ENCODE measurements around the gene PTPRN2. TPM values are rescaled to one million over a fixed set of nuclear protein-coding genes. Genes with fewer than 3 reads are reported as not detected.

PTPRN2 gene
- total RNA-seq, 1 experiment from 2014 or later, result 1.7 TPM

GRCh38 chr7:157690833-157691585 is 896.6 kb downstream of the PTPRN2 start:
- Histone ChIP-seq H2AFZ (ENCODE audit: low read length) (no peak overlapping the region), H3K36me3 (ENCODE audit: insufficient read depth, low read length) (no peaks in the 10 kb centered on the region), H3K9ac (ENCODE audit: low read length) (no peak overlapping the region), H3K79me2 (ENCODE audit: low read length) (no peaks in the 10 kb centered on the region), H3K4me1 (ENCODE audit: low read length) (no peaks in the 10 kb centered on the region), H4K20me1 (ENCODE audit: insufficient read depth, low read depth, low read length) (no peaks in the 10 kb centered on the region), H3K4me3 (ENCODE audit: low read length) (no peak overlapping the region), H3K9me3 (ENCODE audit: low read length) (peaks cover 3% of the 10 kb centered on the region), H3K27me3 (ENCODE audit: low read length) (no peaks in the 10 kb centered on the region), H3K9me2 (replicated peaks; ENCODE audit: insufficient read depth, low read length) (no peaks in the 10 kb centered on the region), H3K4me2 (ENCODE audit: low read depth, low read length, poor library complexity, severe bottlenecking) (no peak overlapping the region), H3K27ac (ENCODE audit: low read length) (no peak overlapping the region)
- no peak for DNase-seq

- no peak for DNase-seq
- Histone ChIP-seq H4K20me1 (ENCODE audit: insufficient read depth, low read depth, low read length) (no peaks in the 10 kb centered on the region), H3K27ac (ENCODE audit: low read length) (no peak overlapping the region), H3K4me3 (ENCODE audit: low read length) (no peak overlapping the region), H3K79me2 (ENCODE audit: low read length) (no peaks in the 10 kb centered on the region), H3K9me3 (ENCODE audit: low read length) (peaks cover 3% of the 10 kb centered on the region), H3K27me3 (ENCODE audit: low read length) (no peaks in the 10 kb centered on the region), H3K36me3 (ENCODE audit: insufficient read depth, low read length) (no peaks in the 10 kb centered on the region), H3K9me2 (replicated peaks; ENCODE audit: insufficient read depth, low read length) (no peaks in the 10 kb centered on the region), H3K4me2 (ENCODE audit: low read depth, low read length, poor library complexity, severe bottlenecking) (no peak overlapping the region), H2AFZ (ENCODE audit: low read length) (no peak overlapping the region), H3K9ac (ENCODE audit: low read length) (no peak overlapping the region), H3K4me1 (ENCODE audit: low read length) (no peaks in the 10 kb centered on the region)
These were observed 897.4 kb downstream of the PTPRN2 start for GRCh38 chr7:157690058-157690832.

GRCh38 chr7:157689269-157690057 is 898.2 kb downstream of the PTPRN2 start:
- no peak overlapping the region for H3K9ac ChIP-seq (ENCODE audit: low read length)
- H3K79me2 ChIP-seq (ENCODE audit: low read length), result no peaks in the 10 kb centered on the region
- peaks cover 3% of the 10 kb centered on the region for H3K9me3 ChIP-seq (ENCODE audit: low read length)
- H3K4me3 ChIP-seq (ENCODE audit: low read length), result no peak overlapping the region
- no peaks in the 10 kb centered on the region for H3K9me2 ChIP-seq (replicated peaks; ENCODE audit: insufficient read depth, low read length)
- no peaks in the 10 kb centered on the region for H4K20me1 ChIP-seq (ENCODE audit: insufficient read depth, low read depth, low read length)
- H3K27me3 ChIP-seq (ENCODE audit: low read length), result no peaks in the 10 kb centered on the region
- no peak overlapping the region for H2AFZ ChIP-seq (ENCODE audit: low read length)
- no peak overlapping the region for H3K27ac ChIP-seq (ENCODE audit: low read length)
- no peak overlapping the region for H3K4me2 ChIP-seq (ENCODE audit: low read depth, low read length, poor library complexity, severe bottlenecking)
- H3K4me1 ChIP-seq (ENCODE audit: low read length), result no peaks in the 10 kb centered on the region
- no peaks in the 10 kb centered on the region for H3K36me3 ChIP-seq (ENCODE audit: insufficient read depth, low read length)
- no peak for DNase-seq

GRCh38 chr7:157688533-157689268 is 898.9 kb downstream of the PTPRN2 start:
- no peaks in the 10 kb centered on the region for H3K9me2 ChIP-seq (replicated peaks; ENCODE audit: insufficient read depth, low read length)
- no peak overlapping the region for H3K9ac ChIP-seq (ENCODE audit: low read length)
- H3K4me3 ChIP-seq (ENCODE audit: low read length), result no peak overlapping the region
- DNase-seq, result no peak
- H3K9me3 ChIP-seq (ENCODE audit: low read length), result no peaks in the 10 kb centered on the region; the same call in 1 of the 2 replicates
- H3K27ac ChIP-seq (ENCODE audit: low read length), result no peak overlapping the region
- H3K4me2 ChIP-seq (ENCODE audit: low read depth, low read length, poor library complexity, severe bottlenecking), result no peak overlapping the region
- no peaks in the 10 kb centered on the region for H3K27me3 ChIP-seq (ENCODE audit: low read length)
- H3K36me3 ChIP-seq (ENCODE audit: insufficient read depth, low read length), result no peaks in the 10 kb centered on the region
- H3K79me2 ChIP-seq (ENCODE audit: low read length), result no peaks in the 10 kb centered on the region
- no peak overlapping the region for H2AFZ ChIP-seq (ENCODE audit: low read length)
- H4K20me1 ChIP-seq (ENCODE audit: insufficient read depth, low read depth, low read length), result no peaks in the 10 kb centered on the region
- no peaks in the 10 kb centered on the region for H3K4me1 ChIP-seq (ENCODE audit: low read length)

- no peak overlapping the region for H3K9ac ChIP-seq (ENCODE audit: low read length)
- H3K4me1 ChIP-seq (ENCODE audit: low read length), result no peaks in the 10 kb centered on the region
- H2AFZ ChIP-seq (ENCODE audit: low read length), result no peak overlapping the region
- no peak overlapping the region for H3K4me3 ChIP-seq (ENCODE audit: low read length)
- no peaks in the 10 kb centered on the region for H4K20me1 ChIP-seq (ENCODE audit: insufficient read depth, low read depth, low read length)
- no peak overlapping the region for H3K4me2 ChIP-seq (ENCODE audit: low read depth, low read length, poor library complexity, severe bottlenecking)
- H3K27me3 ChIP-seq (ENCODE audit: low read length), result no peaks in the 10 kb centered on the region
- H3K27ac ChIP-seq (ENCODE audit: low read length), result no peak overlapping the region
- no peak for DNase-seq
- no peaks in the 10 kb centered on the region for H3K36me3 ChIP-seq (ENCODE audit: insufficient read depth, low read length)
- no peaks in the 10 kb centered on the region for H3K79me2 ChIP-seq (ENCODE audit: low read length)
- no peaks in the 10 kb centered on the region for H3K9me2 ChIP-seq (replicated peaks; ENCODE audit: insufficient read depth, low read length)
- no peaks in the 10 kb centered on the region for H3K9me3 ChIP-seq (ENCODE audit: low read length)
These were observed 899.6 kb downstream of the PTPRN2 start for GRCh38 chr7:157687845-157688532.

- Histone ChIP-seq H3K36me3 (ENCODE audit: insufficient read depth, low read length) (no peaks in the 10 kb centered on the region), H3K9me2 (replicated peaks; ENCODE audit: insufficient read depth, low read length) (no peaks in the 10 kb centered on the region), H3K9ac (ENCODE audit: low read length) (no peak overlapping the region), H2AFZ (ENCODE audit: low read length) (no peak overlapping the region), H3K4me1 (ENCODE audit: low read length) (no peaks in the 10 kb centered on the region), H3K27me3 (ENCODE audit: low read length) (no peaks in the 10 kb centered on the region), H4K20me1 (ENCODE audit: insufficient read depth, low read depth, low read length) (no peaks in the 10 kb centered on the region), H3K79me2 (ENCODE audit: low read length) (no peaks in the 10 kb centered on the region), H3K27ac (ENCODE audit: low read length) (no peak overlapping the region), H3K9me3 (ENCODE audit: low read length) (no peaks in the 10 kb centered on the region), H3K4me2 (ENCODE audit: low read depth, low read length, poor library complexity, severe bottlenecking) (no peak overlapping the region), H3K4me3 (ENCODE audit: low read length) (no peak overlapping the region)
- DNase-seq, result no peak
These were observed 900.5 kb downstream of the PTPRN2 start for GRCh38 chr7:157687158-157687557.

- no peaks in the 10 kb centered on the region for H3K27me3 ChIP-seq (ENCODE audit: low read length)
- no peak overlapping the region for H3K4me3 ChIP-seq (ENCODE audit: low read length)
- H2AFZ ChIP-seq (ENCODE audit: low read length), result no peak overlapping the region
- DNase-seq, result no peak
- H4K20me1 ChIP-seq (ENCODE audit: insufficient read depth, low read depth, low read length), result no peaks in the 10 kb centered on the region
- H3K9me3 ChIP-seq (ENCODE audit: low read length), result no peaks in the 10 kb centered on the region
- H3K4me2 ChIP-seq (ENCODE audit: low read depth, low read length, poor library complexity, severe bottlenecking), result no peak overlapping the region
- no peaks in the 10 kb centered on the region for H3K4me1 ChIP-seq (ENCODE audit: low read length)
- H3K9me2 ChIP-seq (replicated peaks; ENCODE audit: insufficient read depth, low read length), result no peaks in the 10 kb centered on the region
- H3K36me3 ChIP-seq (ENCODE audit: insufficient read depth, low read length), result no peaks in the 10 kb centered on the region
- no peak overlapping the region for H3K9ac ChIP-seq (ENCODE audit: low read length)
- no peak overlapping the region for H3K27ac ChIP-seq (ENCODE audit: low read length)
- no peaks in the 10 kb centered on the region for H3K79me2 ChIP-seq (ENCODE audit: low read length)
These were observed 901.2 kb downstream of the PTPRN2 start for GRCh38 chr7:157686285-157686894.
